ENCODE data around the gene PILRB.

GRCh38 chr7:100380196-100380595 is 22.3 kb downstream of the PILRB start:
- TF ChIP-seq, protein P1, sequence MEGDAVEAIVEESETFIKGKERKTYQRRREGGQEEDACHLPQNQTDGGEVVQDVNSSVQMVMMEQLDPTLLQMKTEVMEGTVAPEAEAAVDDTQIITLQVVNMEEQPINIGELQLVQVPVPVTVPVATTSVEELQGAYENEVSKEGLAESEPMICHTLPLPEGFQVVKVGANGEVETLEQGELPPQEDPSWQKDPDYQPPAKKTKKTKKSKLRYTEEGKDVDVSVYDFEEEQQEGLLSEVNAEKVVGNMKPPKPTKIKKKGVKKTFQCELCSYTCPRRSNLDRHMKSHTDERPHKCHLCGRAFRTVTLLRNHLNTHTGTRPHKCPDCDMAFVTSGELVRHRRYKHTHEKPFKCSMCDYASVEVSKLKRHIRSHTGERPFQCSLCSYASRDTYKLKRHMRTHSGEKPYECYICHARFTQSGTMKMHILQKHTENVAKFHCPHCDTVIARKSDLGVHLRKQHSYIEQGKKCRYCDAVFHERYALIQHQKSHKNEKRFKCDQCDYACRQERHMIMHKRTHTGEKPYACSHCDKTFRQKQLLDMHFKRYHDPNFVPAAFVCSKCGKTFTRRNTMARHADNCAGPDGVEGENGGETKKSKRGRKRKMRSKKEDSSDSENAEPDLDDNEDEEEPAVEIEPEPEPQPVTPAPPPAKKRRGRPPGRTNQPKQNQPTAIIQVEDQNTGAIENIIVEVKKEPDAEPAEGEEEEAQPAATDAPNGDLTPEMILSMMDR (conservative IDR thresholded peaks at IDR 0.05), result no peak
- no peak for TF ChIP-seq EZH2 (IDR thresholded peaks at IDR 0.05; ENCODE audit: low read depth)
